Measurements from ENCODE around the gene CWH43. TPM values are rescaled to one million over a fixed set of nuclear protein-coding genes. Genes with fewer than 3 reads are reported as not detected.

CWH43 gene
- total and polyA plus RNA-seq, 12 donors: not detected

DNA sequence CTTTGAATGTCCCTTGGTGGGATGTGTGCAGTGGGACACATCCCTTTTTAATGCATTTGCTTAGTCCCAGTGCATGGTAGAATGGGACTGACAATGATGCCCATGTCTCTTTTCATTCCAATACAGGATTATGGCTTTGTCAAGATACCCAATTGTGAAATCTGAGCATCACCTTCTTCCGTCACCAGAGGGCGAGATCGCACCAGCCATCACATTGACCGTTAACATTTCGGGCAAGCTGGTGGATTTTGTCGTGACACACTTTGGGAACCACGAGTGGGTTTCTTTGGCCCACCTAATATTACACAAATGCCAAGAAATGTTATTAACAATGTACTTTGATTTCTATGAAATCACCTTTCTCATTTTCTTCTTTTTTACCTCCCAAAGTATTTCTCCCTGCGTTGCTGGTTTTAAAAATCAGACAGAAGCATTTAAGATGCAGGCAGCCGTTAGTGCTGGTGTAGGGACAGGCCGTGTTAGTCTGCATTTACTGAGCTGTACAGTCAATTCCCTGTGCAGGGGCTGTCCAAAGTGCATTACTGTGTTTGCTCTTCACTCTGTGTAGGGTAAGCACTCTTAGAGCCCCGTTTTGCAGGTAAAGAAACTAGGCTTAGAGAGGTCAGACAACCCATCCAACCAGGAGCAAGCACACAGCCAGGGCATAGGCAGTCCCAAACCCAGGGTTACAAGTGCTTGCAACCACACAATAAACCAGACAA, 46.5 kb downstream of the CWH43 start:
- Histone ChIP-seq H3K36me3 (replicated peaks in 1 of 2) (no peaks in the 10 kb centered on the region), H3K4me1 (replicated peaks in 1 of 2) (no peaks in the 10 kb centered on the region), H3K9me3 (replicated peaks in 1 of 3) (no peaks in the 10 kb centered on the region), H3K27me3 (no peaks in the 10 kb centered on the region), H3K27ac (no peak overlapping the region), H3K4me3 (no peak overlapping the region)
- intact Hi-C loops (cut with DNase I): no loop called here
- 27 to 35% (median 28%) methylated on average over 11 of the region's 11 CpGs for WGBS, 4 donors
- peak in 5 of 7 donors; percentile 18 to 53 (median 26) for DNase-seq
- TF ChIP-seq, protein P1, sequence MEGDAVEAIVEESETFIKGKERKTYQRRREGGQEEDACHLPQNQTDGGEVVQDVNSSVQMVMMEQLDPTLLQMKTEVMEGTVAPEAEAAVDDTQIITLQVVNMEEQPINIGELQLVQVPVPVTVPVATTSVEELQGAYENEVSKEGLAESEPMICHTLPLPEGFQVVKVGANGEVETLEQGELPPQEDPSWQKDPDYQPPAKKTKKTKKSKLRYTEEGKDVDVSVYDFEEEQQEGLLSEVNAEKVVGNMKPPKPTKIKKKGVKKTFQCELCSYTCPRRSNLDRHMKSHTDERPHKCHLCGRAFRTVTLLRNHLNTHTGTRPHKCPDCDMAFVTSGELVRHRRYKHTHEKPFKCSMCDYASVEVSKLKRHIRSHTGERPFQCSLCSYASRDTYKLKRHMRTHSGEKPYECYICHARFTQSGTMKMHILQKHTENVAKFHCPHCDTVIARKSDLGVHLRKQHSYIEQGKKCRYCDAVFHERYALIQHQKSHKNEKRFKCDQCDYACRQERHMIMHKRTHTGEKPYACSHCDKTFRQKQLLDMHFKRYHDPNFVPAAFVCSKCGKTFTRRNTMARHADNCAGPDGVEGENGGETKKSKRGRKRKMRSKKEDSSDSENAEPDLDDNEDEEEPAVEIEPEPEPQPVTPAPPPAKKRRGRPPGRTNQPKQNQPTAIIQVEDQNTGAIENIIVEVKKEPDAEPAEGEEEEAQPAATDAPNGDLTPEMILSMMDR (IDR thresholded peaks at IDR 0.05): peak; percentile 27 to 52 (median 47)
- no peak for TF ChIP-seq POLR2A (IDR thresholded peaks at IDR 0.05)

DNA sequence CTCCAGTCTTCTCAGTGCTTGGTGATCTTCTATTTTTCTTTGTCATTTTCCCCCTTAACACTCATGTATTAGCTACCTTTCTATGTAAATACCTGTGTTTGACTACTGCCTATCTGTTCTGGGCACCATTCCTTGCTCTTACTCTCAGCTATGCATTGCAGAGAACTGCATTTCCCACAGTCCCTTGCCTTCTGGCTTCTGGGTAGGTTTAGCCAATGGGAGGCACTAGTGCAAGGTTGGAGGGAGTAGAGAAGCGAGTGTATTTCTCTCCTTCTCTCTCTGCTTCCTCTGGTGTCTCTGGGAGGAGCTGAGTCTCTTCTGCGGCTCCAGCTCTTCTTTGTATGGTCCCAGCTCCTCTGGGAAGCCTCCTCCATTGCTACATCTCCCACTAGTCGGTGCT, 50.5 kb downstream of the CWH43 start:
- H3K9me3 ChIP-seq (replicated peaks in 1 of 3): no peaks in the 10 kb centered on the region
- DNase-seq: no peak
- 25 to 37% (median 30%) methylated on average over 3 of the region's 3 CpGs for WGBS, 4 donors
- H3K4me3 ChIP-seq: no peak overlapping the region
- H3K4me1 ChIP-seq (replicated peaks in 1 of 2): no peaks in the 10 kb centered on the region
- no peaks in the 10 kb centered on the region for H3K27me3 ChIP-seq
- H3K27ac ChIP-seq: no peak overlapping the region
- intact Hi-C loops (cut with DNase I): no loop called here
- no peaks in the 10 kb centered on the region for H3K36me3 ChIP-seq (replicated peaks in 1 of 2)
- no peak for TF ChIP-seq POLR2A (IDR thresholded peaks at IDR 0.05)
- TF ChIP-seq, protein P1 (IDR thresholded peaks at IDR 0.05): no peak

DNA sequence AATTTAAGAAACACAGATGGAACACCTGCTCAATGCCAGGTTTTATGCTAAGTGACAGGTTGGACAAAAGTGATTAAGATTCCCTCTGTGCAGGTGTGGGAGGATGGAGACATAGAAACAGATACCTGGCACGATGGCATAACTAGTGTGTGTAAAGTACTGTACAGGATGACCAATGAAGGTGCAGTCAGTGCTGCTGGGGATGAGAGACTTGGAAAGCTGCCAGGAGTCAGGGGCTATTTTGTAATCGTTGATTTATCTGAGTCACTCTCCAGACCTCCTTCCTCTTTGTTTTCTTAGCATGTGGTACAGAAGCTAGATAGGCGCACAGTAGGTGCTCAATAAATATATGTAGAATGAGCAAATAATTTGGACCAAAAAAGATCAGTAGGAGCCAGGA, 58.2 kb downstream of the CWH43 start:
- intact Hi-C loops (cut with DNase I): no loop called here
- TF ChIP-seq POLR2A (IDR thresholded peaks at IDR 0.05): no peak
- TF ChIP-seq, protein P1 (IDR thresholded peaks at IDR 0.05): no peak

DNA sequence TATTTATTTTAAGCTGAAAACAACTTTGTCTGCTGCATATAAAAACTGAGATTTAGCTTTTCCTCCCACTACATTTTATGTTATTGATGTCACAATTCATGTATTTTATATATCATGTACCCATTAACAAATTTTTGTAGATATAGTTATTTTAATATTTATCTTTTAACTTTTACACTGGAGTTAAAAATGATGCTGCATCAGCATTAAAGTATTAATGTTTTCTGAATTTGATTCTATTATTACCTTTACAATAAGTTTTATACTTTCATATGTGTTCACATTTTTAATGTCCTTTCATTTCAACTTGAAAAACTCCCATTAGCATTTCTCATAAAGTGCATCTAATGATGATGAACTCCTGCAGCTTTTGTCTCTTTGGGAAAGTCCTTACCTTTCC, 72.2 kb downstream of the CWH43 start:
- H3K9me3 ChIP-seq (replicated peaks in 1 of 3): no peaks in the 10 kb centered on the region
- TF ChIP-seq, protein P1 (IDR thresholded peaks at IDR 0.05): no peak
- no peak for TF ChIP-seq POLR2A (IDR thresholded peaks at IDR 0.05)
- H3K27me3 ChIP-seq: no peaks in the 10 kb centered on the region
- no peak overlapping the region for H3K27ac ChIP-seq
- no peaks in the 10 kb centered on the region for H3K4me1 ChIP-seq (replicated peaks in 1 of 2)
- intact Hi-C loops (cut with DNase I): no loop called here
- H3K36me3 ChIP-seq (replicated peaks in 1 of 2): no peaks in the 10 kb centered on the region
- no peak overlapping the region for H3K4me3 ChIP-seq
- DNase-seq: no peak

More for the DNA sequence above, 58.2 kb downstream of the CWH43 start:
- Histone ChIP-seq H3K27me3 (no peaks in the 10 kb centered on the region), H3K9me3 (replicated peaks in 1 of 3) (no peaks in the 10 kb centered on the region), H3K27ac (no peak overlapping the region), H3K4me3 (no peak overlapping the region), H3K36me3 (replicated peaks in 1 of 2) (no peaks in the 10 kb centered on the region), H3K4me1 (replicated peaks in 1 of 2) (no peaks in the 10 kb centered on the region)
- DNase-seq: no peak
- WGBS, 4 donors: 51 to 68% (median 53%) methylated on average over 3 of the region's 3 CpGs

Data from adrenal gland (tissue), 12 donors.